H1 (cell line): Measurements from ENCODE around the gene AGAP1. TPM values are rescaled to one million over a fixed set of nuclear protein-coding genes. Genes with fewer than 3 reads are reported as not detected.

Experiments used
- CTCF ChIA-PET: fragments of 300-600 bp; sonication (Branson Sonifier 250); formaldehyde crosslinking; loops from one replicate; lab custom pipeline; 2021; ENCODE audit not compliant: partially characterized antibody; lab: Charles Lee
- POLR2A ChIA-PET: fragments of 300-600 bp; sonication (Branson Sonifier 250); formaldehyde crosslinking; loops from one replicate; lab custom pipeline; 2021; ENCODE audit warnings: inconsistent platforms; ENCODE audit not compliant: partially characterized antibody; lab: Charles Lee
- DNase-seq, 2 experiments: peaks; one replicate each; pipeline versions ENCODE4 v3.0.0 to v3.0.0-alpha.2; 2010 to 2022; ENCODE audit warnings: low spot score in 2 of 2, low read depth in 1 of 2, mixed read lengths in 1 of 2
- FAIRE-seq: peaks from 2 replicates; lab custom pipeline; 2011; peaks lifted over from hg19 to GRCh38; lab: Jason Lieb, UNC
- H2AFZ ChIP-seq: 2 replicates; pipeline ENCODE4 v1.8.1; 2012; ENCODE audit warnings: low read length, inconsistent platforms
- H2AK5ac ChIP-seq: 2 replicates; pipeline ENCODE4 v1.6.1; 2013; ENCODE audit warnings: low read depth, low read length
- H2BK120ac ChIP-seq: replicated peaks from 2 replicates; pipeline ENCODE3; 2013; ENCODE audit warnings: low read depth, low read length, inconsistent platforms
- H2BK12ac ChIP-seq: 2 replicates; pipeline ENCODE4 v1.6.1; 2013; ENCODE audit warnings: low read depth, low read length
- H2BK15ac ChIP-seq: 2 replicates; pipeline ENCODE4 v1.6.1; 2013; ENCODE audit warnings: low read length
- H2BK20ac ChIP-seq: 2 replicates; pipeline ENCODE4 v1.6.1; 2013; ENCODE audit warnings: low read length
- H2BK5ac ChIP-seq: 2 replicates; pipeline ENCODE4 v1.6.1; 2013; ENCODE audit warnings: low read depth, low read length
- H3K14ac ChIP-seq: 2 replicates; pipeline ENCODE4 v1.6.1; 2013; ENCODE audit warnings: inconsistent platforms; ENCODE audit not compliant: insufficient read length
- H3K18ac ChIP-seq: 2 replicates; pipeline ENCODE4 v1.6.1; 2013; ENCODE audit warnings: low read length; ENCODE audit errors: extremely low read depth
- H3K23ac ChIP-seq: 2 replicates; pipeline ENCODE4 v1.6.1; 2013; ENCODE audit warnings: inconsistent platforms; ENCODE audit not compliant: insufficient read length
- H3K23me2 ChIP-seq: 2 replicates; pipeline ENCODE4 v1.6.1; 2013; ENCODE audit warnings: low read depth, low read length
- H3K27ac ChIP-seq: 2 replicates; pipeline ENCODE4 v1.6.1; 2011; ENCODE audit warnings: low read depth, low read length, inconsistent platforms
- H3K27me3 ChIP-seq, 4 experiments: replicated peaks in 1 of 4; 1 replicate in 1 of 4; 2 replicates in 3 of 4; pipeline versions ENCODE4 v1.6.1 to v1.8.1; 2011 to 2013; ENCODE audit warnings: low read length in 3 of 4, mild to moderate bottlenecking in 3 of 4, inconsistent platforms in 2 of 4, mixed read lengths in 2 of 4, moderate library complexity in 1 of 4; ENCODE audit not compliant: control insufficient read depth in 3 of 4, insufficient read depth in 3 of 4; ENCODE audit errors: extremely low read depth in 1 of 4
- H3K36me3 ChIP-seq, 4 experiments: 2 replicates each; pipeline versions ENCODE4 v1.6.1 to v1.8.1; 2011 to 2013; ENCODE audit warnings: mild to moderate bottlenecking in 4 of 4, low read length in 3 of 4, moderate library complexity in 2 of 4, control low read depth in 1 of 4, inconsistent platforms in 1 of 4; ENCODE audit not compliant: insufficient read depth in 4 of 4, control insufficient read depth in 2 of 4
- H3K4ac ChIP-seq: replicated peaks from 2 replicates; pipeline ENCODE3; 2013; ENCODE audit warnings: low read length, low read depth, mixed read lengths, inconsistent platforms; ENCODE audit not compliant: insufficient read length
- H3K4me1 ChIP-seq, 4 experiments: replicated peaks in 1 of 4; 1 replicate in 1 of 4; 2 replicates in 3 of 4; pipeline versions ENCODE4 v1.6.1 to v1.8.1; 2011 to 2013; ENCODE audit warnings: low read length in 3 of 4, inconsistent platforms in 2 of 4, mixed read lengths in 1 of 4; ENCODE audit not compliant: insufficient read depth in 4 of 4, control insufficient read depth in 3 of 4
- H3K4me2 ChIP-seq, 2 experiments: 2 replicates each; pipeline versions ENCODE4 v1.6.1 to v1.8.1; 2011 to 2013; ENCODE audit warnings: low read depth in 2 of 2, low read length in 2 of 2, control low read depth in 1 of 2, inconsistent platforms in 1 of 2, mild to moderate bottlenecking in 1 of 2; ENCODE audit not compliant: insufficient read depth in 1 of 2
- H3K4me3 ChIP-seq, 4 experiments: fragments of 200-600, 300-600 bp in 1 of 4; sonication (generic), shearing (Covaris generic), sonication (Bioruptor Twin) in 1 of 4; 2 replicates each; pipeline versions ENCODE4 v1.5.1 to v1.8.1; 2011 to 2016; ENCODE audit warnings: low read length in 4 of 4, low read depth in 3 of 4, control low read depth in 2 of 4, inconsistent platforms in 2 of 4, mild to moderate bottlenecking in 2 of 4, mixed read lengths in 1 of 4, moderate library complexity in 1 of 4; ENCODE audit not compliant: insufficient read depth in 2 of 4; ENCODE audit errors: extremely low read depth in 1 of 4
- H3K56ac ChIP-seq: replicated peaks from 2 replicates; pipeline ENCODE3; 2013; ENCODE audit warnings: low read depth, mild to moderate bottlenecking, mixed read lengths, low read length, inconsistent platforms; ENCODE audit not compliant: insufficient read length
- H3K79me1 ChIP-seq: 2 replicates; pipeline ENCODE4 v1.6.1; 2013; ENCODE audit warnings: low read depth, low read length, control low read depth
- H3K79me2 ChIP-seq, 2 experiments: 2 replicates each; pipeline versions ENCODE4 v1.6.1 to v1.8.1; 2012 to 2013; ENCODE audit warnings: low read length in 2 of 2, mild to moderate bottlenecking in 2 of 2, inconsistent platforms in 1 of 2; ENCODE audit not compliant: insufficient read depth in 2 of 2, control insufficient read depth in 1 of 2
- H3K9ac ChIP-seq, 4 experiments: replicated peaks in 1 of 4; 1 replicate in 1 of 4; 2 replicates in 3 of 4; pipeline versions ENCODE4 v1.6.1 to v1.8.1; 2011 to 2013; ENCODE audit warnings: low read depth in 3 of 4, low read length in 3 of 4, control low read depth in 2 of 4, mild to moderate bottlenecking in 2 of 4, moderate library complexity in 2 of 4, inconsistent platforms in 1 of 4; ENCODE audit errors: extremely low read depth in 1 of 4
- H3K9me3 ChIP-seq, 2 experiments: 2 replicates each; pipeline versions ENCODE4 v1.6.1 to v1.8.1; 2012 to 2013; ENCODE audit warnings: mild to moderate bottlenecking in 2 of 2, moderate library complexity in 2 of 2, control low read depth in 1 of 2, inconsistent platforms in 1 of 2, low read depth in 1 of 2, low read length in 1 of 2, mixed read lengths in 1 of 2; ENCODE audit not compliant: insufficient read depth in 2 of 2
- H4K20me1 ChIP-seq, 2 experiments: replicated peaks in 1 of 2; 2 replicates each; pipeline versions ENCODE3 to v1.8.1; 2011 to 2013; ENCODE audit warnings: inconsistent platforms in 2 of 2, low read length in 2 of 2, mild to moderate bottlenecking in 1 of 2; ENCODE audit not compliant: insufficient read depth in 2 of 2, control insufficient read depth in 1 of 2
- H4K5ac ChIP-seq: 2 replicates; pipeline ENCODE4 v1.6.1; 2013; ENCODE audit warnings: low read length, low read depth, mixed read lengths, inconsistent platforms; ENCODE audit not compliant: insufficient read length
- H4K8ac ChIP-seq: 2 replicates; pipeline ENCODE4 v1.8.0; 2013; ENCODE audit warnings: mild to moderate bottlenecking, moderate library complexity, low read length, inconsistent platforms; ENCODE audit not compliant: insufficient read depth; ENCODE audit errors: extremely low read depth
- H4K91ac ChIP-seq: replicated peaks from 2 replicates; pipeline ENCODE3; 2013; ENCODE audit warnings: low read length, mixed read lengths, inconsistent platforms; ENCODE audit not compliant: insufficient read length
- CREB1 ChIP-seq: IDR thresholded peaks from 2 replicates; pipeline ENCODE4 v1.6.1; 2012; ENCODE audit warnings: inconsistent platforms
- EGR1 ChIP-seq: IDR thresholded peaks from 2 replicates; pipeline ENCODE4 v1.6.1; 2011; ENCODE audit warnings: low read depth, low read length, borderline replicate concordance
- GABPA ChIP-seq: IDR thresholded peaks from 2 replicates; pipeline ENCODE4 v1.6.1; 2011; ENCODE audit warnings: mild to moderate bottlenecking, low read length, moderate library complexity, borderline replicate concordance; ENCODE audit not compliant: insufficient read depth
- JUN ChIP-seq: IDR thresholded peaks from 2 replicates; pipeline ENCODE4 v1.6.1; 2011; ENCODE audit warnings: low read depth, mild to moderate bottlenecking, improper control_type of control experiment, low read length
- KDM1A ChIP-seq: fragments of 200-600, 300-600 bp; sonication (generic); IDR thresholded peaks from 2 replicates; pipeline ENCODE4 v1.7.1; 2016; ENCODE audit warnings: mild to moderate bottlenecking, low read length, borderline replicate concordance
- POLR2A ChIP-seq, 2 experiments: IDR thresholded peaks; 1 replicate in 1 of 2; 2 replicates in 1 of 2; pipeline ENCODE4 v1.6.1; 2011; ENCODE audit warnings: low read depth in 2 of 2, low read length in 2 of 2, mild to moderate bottlenecking in 2 of 2; ENCODE audit errors: control extremely low read depth in 1 of 2
- POU5F1 ChIP-seq: IDR thresholded peaks from 2 replicates; pipeline ENCODE4 v1.6.1; 2011; ENCODE audit warnings: low read depth, mild to moderate bottlenecking, low read length, moderate library complexity
- RNF2 ChIP-seq: fragments of 200-900, 300-1000 bp; sonication (generic); IDR thresholded peaks from 2 replicates; pipeline ENCODE4 v1.7.1; 2016; ENCODE audit warnings: borderline replicate concordance, low read depth, mild to moderate bottlenecking, antibody characterized with exemption, low read length; ENCODE audit not compliant: poor library complexity, severe bottlenecking; ENCODE audit errors: missing control alignments
- SIN3A ChIP-seq, 2 experiments: IDR thresholded peaks in 1 of 2; conservative IDR thresholded peaks in 1 of 2; 2 replicates each; pipeline ENCODE4 v1.6.1; 2011 to 2012; ENCODE audit warnings: low read length in 2 of 2, improper control_type of control experiment in 1 of 2, low read depth in 1 of 2, mild to moderate bottlenecking in 1 of 2
- SP1 ChIP-seq: IDR thresholded peaks from 2 replicates; pipeline ENCODE4 v1.6.1; 2011; ENCODE audit warnings: low read depth, low read length
- SP4 ChIP-seq: IDR thresholded peaks from 2 replicates; pipeline ENCODE4 v1.6.1; 2012; ENCODE audit warnings: low read length, inconsistent platforms
- TCF12 ChIP-seq: IDR thresholded peaks from 2 replicates; pipeline ENCODE4 v1.6.1; 2011; ENCODE audit warnings: low read depth, mild to moderate bottlenecking, low read length
- TEAD4 ChIP-seq: IDR thresholded peaks from 2 replicates; pipeline ENCODE4 v1.6.1; 2012; ENCODE audit warnings: low read depth, low read length, inconsistent platforms, mixed read lengths
- WGBS, 2 experiments: shearing (Covaris generic) in 1 of 2; methylation state at CpG; one replicate each; pipeline versions ENCODE4 v1.1.6 to v1.1.7; 2013 to 2015; ENCODE audit warnings: low lambda C conversion rate in 2 of 2, mixed read lengths in 2 of 2, inconsistent platforms in 1 of 2, low coverage in 1 of 2, missing lambda C conversion rate in 1 of 2; ENCODE audit not compliant: insufficient replicate concordance in 2 of 2, insufficient coverage in 1 of 2, insufficient read length in 1 of 2; ENCODE audit errors: extremely low coverage in 1 of 2, missing lambda C conversion rate in 1 of 2; 5-methylcytosine and 5-hydroxymethylcytosine counted together
- polyA plus RNA-seq, 7 experiments: library from polyadenylated mRNA; depleted of rRNA in 3 of 7; stranded (reverse) in 5 of 7; unstranded in 2 of 7; fragments of >200 nt in 5 of 7; fragments of 200-250 nt in 2 of 7; gene quantifications; 1 replicate in 5 of 7; 2 replicates in 1 of 7; 4 replicates in 1 of 7; pipeline versions ENCODE4 v1.2.1 to v1.2.3, GENCODE V29; 2011 to 2013; ENCODE audit warnings: missing spikeins in 2 of 7, mixed read lengths in 2 of 7
- total RNA-seq: library from RNA; stranded (reverse); fragmentation: NEBNext Ultra II Directional; extraction: Animal tissue kit (Norgen Biotek cat#: 25700); gene quantifications from 2 replicates; pipeline ENCODE4 v1.2.1, GENCODE V29; 2021

The AGAP1 gene
- total and polyA plus RNA-seq, 2 of the 8 experiments (the other 6 are each of a cell fraction or from before 2014, with no cell fraction given): 18.1 to 39.4 TPM

GRCh38 chr2:235546151-235546435, 52.2 kb downstream of the AGAP1 start:
- Histone ChIP-seq H3K18ac (no peak overlapping the region), H2AFZ (no peak overlapping the region), H3K79me1 (peaks cover 14% of the 10 kb centered on the region), H2BK120ac (no peak overlapping the region), H3K9me3 (no peaks in the 10 kb centered on the region), H2BK12ac (no peak overlapping the region), H4K91ac (no peak overlapping the region), H4K8ac (no peak overlapping the region), H3K27ac (no peak overlapping the region), H3K23me2 (no peaks in the 10 kb centered on the region), H3K4me3 (no peak overlapping the region), H2BK20ac (no peak overlapping the region), H4K5ac (no peak overlapping the region), H3K4me2 (no peak overlapping the region), H2BK5ac (no peak overlapping the region), H3K9ac (no peak overlapping the region), H2BK15ac (no peak overlapping the region), H3K4me1 (peaks cover 5 to 17% (median 10%) of the 10 kb centered on the region in 4 experiments), H3K14ac (no peak overlapping the region), H3K27me3 (no peaks in the 10 kb centered on the region), H3K56ac (no peak overlapping the region), H3K36me3 (no peaks in the 10 kb centered on the region), H4K20me1 (peaks cover 0 to 28% of the 10 kb centered on the region in 2 experiments), H3K79me2 (peaks cover 4 to 86% of the 10 kb centered on the region in 2 experiments; a peak in 3 of 4 replicates), H3K23ac (no peak overlapping the region), H3K4ac (no peak overlapping the region), H2AK5ac (no peak overlapping the region)
- POLR2A ChIA-PET: no interaction called here
- WGBS, 2 experiments: 96% methylated on average over 3 of the region's 3 CpGs; no CpG with 5 or more reads in 1 of the 2 experiments
- TF ChIP-seq SP4 (no peak), EGR1 (no peak), SP1 (no peak), KDM1A (no peak), RNF2 (no peak), TCF12 (no peak), TEAD4 (no peak), POU5F1 (no peak), CREB1 (no peak), GABPA (no peak), SIN3A (conservative IDR thresholded peaks at IDR 0.05 in 1 of 2, IDR thresholded peaks at IDR 0.05 in 1 of 2; ENCODE audit: low read depth in 1 of 2, low read length in 2 of 2) (no peak), POLR2A (IDR thresholded peaks at IDR 0.05; ENCODE audit: control extremely low read depth in 1 of 2, low read depth in 2 of 2, low read length in 2 of 2) (no peak), JUN (no peak)
- FAIRE-seq: no peak
- no peak for DNase-seq
- CTCF ChIA-PET: interaction anchor here (1.3 to 1.6 kb wide), 2 partner anchors 47 to 49 kb away, joined by 4 read pairs; no protein-coding TSS in a partner anchor
